Measurements from ENCODE around the gene DGKA.

DNA sequence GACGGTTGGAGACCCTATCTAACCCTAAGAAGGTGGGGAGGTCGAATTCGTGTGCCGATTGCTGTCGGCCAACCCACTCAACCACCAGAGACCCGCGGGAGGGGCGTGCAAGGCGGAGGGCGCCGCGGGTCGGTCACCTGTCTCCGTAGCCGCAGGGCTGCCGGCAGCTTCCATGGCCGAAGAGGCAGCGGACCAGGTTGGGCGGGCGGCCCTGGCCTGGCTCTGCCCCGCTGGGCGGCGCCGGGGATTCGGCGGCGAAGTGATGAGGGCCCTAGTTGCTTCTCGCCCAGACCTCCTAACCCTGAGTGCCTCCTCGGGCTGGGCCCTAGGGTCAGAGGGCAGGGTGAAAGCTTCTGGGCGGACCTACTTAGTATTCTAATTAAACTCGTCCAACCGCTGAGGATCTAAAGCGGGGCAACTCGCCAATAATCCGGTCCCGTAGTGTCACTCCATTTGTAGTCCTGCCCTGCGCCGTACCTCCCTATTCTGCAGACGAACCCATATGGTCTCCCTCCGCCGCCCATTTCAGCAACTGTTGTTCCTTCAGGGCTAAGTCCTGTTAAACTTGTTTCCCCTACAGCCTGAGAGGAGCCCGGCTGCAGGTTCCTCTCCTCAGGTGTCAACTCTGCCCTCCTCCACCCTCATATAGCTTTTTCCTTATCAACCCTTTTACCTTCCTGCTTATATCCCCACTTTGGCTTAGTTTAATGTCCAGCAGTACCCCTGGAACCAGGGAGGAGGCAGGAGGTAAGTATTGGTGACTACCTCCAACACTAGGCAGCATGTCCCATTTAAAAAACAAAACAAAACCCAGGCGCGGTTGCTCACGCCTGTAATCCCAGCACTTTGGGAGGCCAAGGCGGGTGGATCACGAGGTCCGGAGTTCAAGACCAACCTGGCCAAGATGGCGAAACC, 3.1 kb upstream of the DGKA start, which contains the start of gene PYM1:
- TF ChIP-seq CTCF (IDR thresholded peaks at IDR 0.05), result no peak
- peak; percentile 32 to 64 for TF ChIP-seq POLR2AphosphoS5 (IDR thresholded peaks at IDR 0.05; ENCODE audit: insufficient read depth in 1 of 2, low read depth in 1 of 2)
